B cell (primary cell): Measurements from ENCODE around the gene CCDC9. TPM values are rescaled to one million over a fixed set of nuclear protein-coding genes. Genes with fewer than 3 reads are reported as not detected.

Experiments
- ATAC-seq: fragments of 200-7000 bp; cut with Tn5 transposase; one replicate; pipeline ENCODE4 v1.10.0; 2021; ENCODE audit warnings: low read depth, mild to moderate bottlenecking, moderate number of reproducible peaks, moderate library complexity
- CTCF ChIA-PET: fragments of 350-600 bp; sonication (Branson Sonifier 250); formaldehyde crosslinking; loops from one replicate; lab custom pipeline; 2021; ENCODE audit warnings: antibody characterized with exemption, inconsistent platforms; lab: Charles Lee
- POLR2A ChIA-PET: fragments of 350-600 bp; sonication (Branson Sonifier 250); formaldehyde crosslinking; loops from one replicate; lab custom pipeline; 2021; ENCODE audit warnings: antibody characterized with exemption; lab: Charles Lee
- DNase-seq: peaks from one replicate; pipeline ENCODE4 v3.0.0; 2013
- H2AFZ ChIP-seq: 2 replicates; pipeline ENCODE4 v1.6.1; 2012; ENCODE audit warnings: mild to moderate bottlenecking, low read depth, low read length; ENCODE audit not compliant: insufficient read depth, poor library complexity, severe bottlenecking
- H3K27ac ChIP-seq, 2 donors: 1 replicate in 1 of 2; 2 replicates in 1 of 2; pipeline ENCODE4 v1.5.1; 2012 to 2013; ENCODE audit warnings: low read length in 2 of 2, mild to moderate bottlenecking in 2 of 2, moderate library complexity in 1 of 2
- H3K27me3 ChIP-seq, 4 experiments: fragments of 200-600 bp in 1 of 4; sonication (generic) in 1 of 4; replicated peaks in 1 of 4; 1 replicate in 2 of 4; 2 replicates in 2 of 4; pipeline versions ENCODE4 v1.6.1 to v1.7.0; 2013 to 2016; ENCODE audit warnings: low read length in 3 of 4, mild to moderate bottlenecking in 2 of 4, mixed read lengths in 1 of 4, moderate library complexity in 1 of 4; ENCODE audit not compliant: insufficient read depth in 4 of 4, control insufficient read depth in 3 of 4; ENCODE audit errors: control extremely low read depth in 1 of 4
- H3K36me3 ChIP-seq, 2 experiments: replicated peaks in 1 of 2; 1 replicate in 1 of 2; 2 replicates in 1 of 2; pipeline versions ENCODE4 v1.6.1 to v1.7.1; 2013; ENCODE audit warnings: low read length in 1 of 2; ENCODE audit not compliant: insufficient read depth in 2 of 2, control insufficient read depth in 1 of 2; ENCODE audit errors: control extremely low read depth in 1 of 2, extremely low read depth in 1 of 2
- H3K4me1 ChIP-seq, 2 donors: fragments of 200-600 bp in 1 of 2; sonication (generic) in 1 of 2; 1 replicate in 1 of 2; 2 replicates in 1 of 2; pipeline versions ENCODE4 v1.5.1 to v1.6.1; 2013 to 2017; ENCODE audit warnings: low read length in 2 of 2; ENCODE audit not compliant: control insufficient read depth in 2 of 2, insufficient read depth in 2 of 2
- H3K4me2 ChIP-seq: replicated peaks from 2 replicates; pipeline ENCODE3; 2012; ENCODE audit warnings: mild to moderate bottlenecking, low read depth, low read length; ENCODE audit not compliant: poor library complexity, severe bottlenecking
- H3K4me3 ChIP-seq, 5 experiments: fragments of 200-600 bp in 1 of 5; sonication (generic) in 1 of 5; 1 replicate in 3 of 5; 2 replicates in 2 of 5; pipeline versions ENCODE4 v1.5.1 to v1.7.0; 2011 to 2016; ENCODE audit warnings: low read length in 4 of 5, mild to moderate bottlenecking in 4 of 5, low read depth in 2 of 5, control low read depth in 1 of 5, moderate library complexity in 1 of 5; ENCODE audit not compliant: insufficient read depth in 1 of 5; ENCODE audit errors: control extremely low read depth in 1 of 5, extremely low read depth in 1 of 5
- H3K79me2 ChIP-seq: fragments of 200-600 bp; sonication (generic); one replicate; pipeline ENCODE4 v1.6.0; 2016; ENCODE audit warnings: low read length; ENCODE audit not compliant: control insufficient read depth, insufficient read depth
- H3K9ac ChIP-seq: fragments of 200-600 bp; sonication (generic); 2 replicates; pipeline ENCODE4 v1.6.1; 2017; ENCODE audit warnings: mild to moderate bottlenecking, low read length, moderate library complexity
- H3K9me3 ChIP-seq, 3 donors: one replicate each; pipeline versions ENCODE4 v1.6.1 to v1.7.1; 2013; ENCODE audit warnings: low read length in 2 of 3; ENCODE audit not compliant: control insufficient read depth in 2 of 3, insufficient read depth in 1 of 3; ENCODE audit errors: control extremely low read depth in 1 of 3
- H4K20me1 ChIP-seq: 2 replicates; pipeline ENCODE4 v1.6.0; 2012; ENCODE audit warnings: mild to moderate bottlenecking, low read length; ENCODE audit not compliant: insufficient read depth, control insufficient read depth, poor library complexity, severe bottlenecking
- H3K27ac Mint-ChIP-seq: one replicate; pipeline ENCODE4 v1.8.0; 2021; ENCODE audit warnings: mixed read lengths
- H3K27me3 Mint-ChIP-seq: one replicate; pipeline ENCODE4 v1.8.0; 2021; ENCODE audit warnings: mixed read lengths
- H3K4me1 Mint-ChIP-seq: one replicate; pipeline ENCODE4 v1.8.0; 2021; ENCODE audit warnings: mixed read lengths
- H3K4me3 Mint-ChIP-seq: one replicate; pipeline ENCODE4 v1.8.0; 2021; ENCODE audit warnings: mixed read lengths
- H3K9me3 Mint-ChIP-seq: one replicate; pipeline ENCODE4 v1.8.0; 2022; ENCODE audit warnings: mixed read lengths; ENCODE audit not compliant: insufficient read depth
- EZH2 ChIP-seq: IDR thresholded peaks from 2 replicates; pipeline ENCODE4 v1.6.1; 2012; ENCODE audit warnings: borderline replicate concordance, low read depth, mild to moderate bottlenecking, moderate library complexity, low read length; ENCODE audit not compliant: insufficient read depth, poor library complexity, severe bottlenecking
- WGBS: methylation state at CpG from one replicate; pipeline ENCODE4 v1.1.5; 2013; ENCODE audit warnings: missing lambda C conversion rate; ENCODE audit not compliant: insufficient coverage; 5-methylcytosine and 5-hydroxymethylcytosine counted together
- intact Hi-C: fragments of 100-400 bp; cut with micrococcal nuclease; formaldehyde crosslinking; loops from one replicate; pipeline ENCODE4 v1.10.0; 2022
- polyA plus RNA-seq: library from polyadenylated mRNA; depleted of rRNA; stranded (reverse); fragments of >200 nt; gene quantifications from 2 replicates; pipeline ENCODE4 v1.2.3, GENCODE V29; 2012
- total RNA-seq, 2 donors: library from RNA; stranded (reverse); fragments of 120-200 nt in 1 of 2; gene quantifications; 1 replicate in 1 of 2; 2 replicates in 1 of 2; pipeline versions ENCODE4 v1.2.3 to v1.2.4, GENCODE V29; 2013 to 2022
- TF ChIP-seq, protein P1 (sequence below): fragments of 200-600 bp; IDR thresholded peaks from one replicate; pipeline ENCODE4 v1.8.0; 2022; ENCODE audit warnings: antibody characterized with exemption, mild to moderate bottlenecking

CCDC9 gene
- total and polyA plus RNA-seq, 2 donors (not counting 1 experiment from before 2014, with no cell fraction given): 12.3 to 54.7 TPM

DNA sequence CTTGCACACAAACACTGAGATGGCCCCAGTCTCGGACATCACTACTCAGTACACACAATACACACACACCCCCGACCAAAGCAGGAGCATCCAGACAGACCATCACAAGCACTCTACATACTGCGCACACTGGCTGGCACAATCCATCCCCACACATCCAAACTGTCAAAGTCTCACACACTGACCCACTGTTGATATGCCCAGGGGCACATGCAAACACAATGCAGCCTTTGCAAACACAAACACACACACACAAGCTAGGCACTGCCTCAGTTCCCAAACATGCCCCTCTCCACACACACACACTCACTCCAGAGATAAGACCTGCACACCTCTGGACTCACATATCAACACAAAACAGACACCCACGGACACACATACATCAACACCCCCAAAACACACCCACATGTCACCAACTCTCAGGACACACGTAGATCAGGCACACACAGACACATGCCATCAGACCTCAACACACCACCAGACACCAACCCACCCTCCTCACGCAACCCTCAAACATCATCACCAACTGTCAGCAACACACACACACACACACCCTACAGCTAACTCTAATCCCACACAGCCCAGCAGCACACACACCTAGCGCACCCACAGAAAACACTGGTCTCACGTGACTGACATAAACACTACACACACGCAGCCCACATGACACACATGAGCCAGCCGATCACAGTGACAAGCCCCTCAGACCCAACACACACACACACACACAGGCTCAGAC lies 27.2 kb upstream of the CCDC9 start:
- ATAC-seq: no peak
- no peak for TF ChIP-seq EZH2
- TF ChIP-seq, protein P1, sequence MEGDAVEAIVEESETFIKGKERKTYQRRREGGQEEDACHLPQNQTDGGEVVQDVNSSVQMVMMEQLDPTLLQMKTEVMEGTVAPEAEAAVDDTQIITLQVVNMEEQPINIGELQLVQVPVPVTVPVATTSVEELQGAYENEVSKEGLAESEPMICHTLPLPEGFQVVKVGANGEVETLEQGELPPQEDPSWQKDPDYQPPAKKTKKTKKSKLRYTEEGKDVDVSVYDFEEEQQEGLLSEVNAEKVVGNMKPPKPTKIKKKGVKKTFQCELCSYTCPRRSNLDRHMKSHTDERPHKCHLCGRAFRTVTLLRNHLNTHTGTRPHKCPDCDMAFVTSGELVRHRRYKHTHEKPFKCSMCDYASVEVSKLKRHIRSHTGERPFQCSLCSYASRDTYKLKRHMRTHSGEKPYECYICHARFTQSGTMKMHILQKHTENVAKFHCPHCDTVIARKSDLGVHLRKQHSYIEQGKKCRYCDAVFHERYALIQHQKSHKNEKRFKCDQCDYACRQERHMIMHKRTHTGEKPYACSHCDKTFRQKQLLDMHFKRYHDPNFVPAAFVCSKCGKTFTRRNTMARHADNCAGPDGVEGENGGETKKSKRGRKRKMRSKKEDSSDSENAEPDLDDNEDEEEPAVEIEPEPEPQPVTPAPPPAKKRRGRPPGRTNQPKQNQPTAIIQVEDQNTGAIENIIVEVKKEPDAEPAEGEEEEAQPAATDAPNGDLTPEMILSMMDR: no peak
- POLR2A ChIA-PET: interaction anchor here (0.5 to 1.8 kb wide), 4 partner anchors 12 to 1478 kb away, joined by 3 to 7 read pairs (median 4); no protein-coding TSS in a partner anchor
- intact Hi-C loops: loop anchor here (5.0 kb wide), 2 partner anchors 192 to 442 kb away; partner anchors contain the start of gene SLC1A5
- Histone ChIP-seq H3K4me2 (peak overlapping the region; percentile 100), H3K36me3 (no peaks in the 10 kb centered on the region), H4K20me1 (peaks cover 22% of the 10 kb centered on the region), H3K27ac (peak overlapping the region in 1 of 2 donors; percentile 52), H2AFZ (no peak overlapping the region), H3K4me1 (peaks cover 53 to 62% of the 10 kb centered on the region in 2 donors), H3K9me3 (no peaks in the 10 kb centered on the region), H3K27me3 (peaks cover 0 to 34% (median 1%) of the 10 kb centered on the region in 4 experiments), H3K4me3 (peak overlapping the region; percentile 27 to 95 (median 52)), H3K9ac (peak overlapping the region; percentile 89), H3K79me2 (no peaks in the 10 kb centered on the region)
- Mint-ChIP-seq H3K9me3 (no peaks in the 10 kb centered on the region), H3K27me3 (no peaks in the 10 kb centered on the region), H3K4me1 (peaks cover 30% of the 10 kb centered on the region), H3K4me3 (no peak overlapping the region), H3K27ac (no peak overlapping the region)
- CTCF ChIA-PET: interaction anchor here (1.0 to 7.3 kb wide), 4 partner anchors 10 to 18 kb away, joined by 3 to 99 read pairs (median 6); no protein-coding TSS in a partner anchor
- WGBS: 22% methylated on average over 10 of the region's 10 CpGs
- DNase-seq: peak; percentile 59

DNA sequence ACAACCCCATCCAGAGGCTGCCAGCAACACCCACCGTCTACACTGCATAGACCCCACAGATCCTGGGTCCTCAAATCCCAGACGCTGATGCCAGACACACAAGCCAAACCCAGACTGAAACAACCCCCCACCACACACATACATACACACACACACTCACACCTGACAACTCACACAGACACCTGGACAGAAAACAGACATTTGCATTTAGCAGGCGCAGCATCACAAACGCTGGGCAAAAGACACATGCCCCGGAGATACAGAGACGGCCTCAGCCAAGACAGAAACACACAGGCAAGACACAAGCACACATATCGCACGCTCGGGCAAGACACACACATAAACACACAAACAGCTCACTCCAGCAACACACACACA lies 26.7 kb upstream of the CCDC9 start:
- no peaks in the 10 kb centered on the region for H3K79me2 ChIP-seq
- peak overlapping the region; percentile 89 for H3K9ac ChIP-seq
- no peaks in the 10 kb centered on the region for H3K9me3 Mint-ChIP-seq
- H2AFZ ChIP-seq: no peak overlapping the region
- no peaks in the 10 kb centered on the region for H3K9me3 ChIP-seq
- peaks cover 53 to 62% of the 10 kb centered on the region in 2 donors for H3K4me1 ChIP-seq
- ATAC-seq: no peak
- CTCF ChIA-PET: interaction anchor here (1.0 to 7.3 kb wide), 4 partner anchors 9 to 19 kb away, joined by 3 to 99 read pairs (median 6); no protein-coding TSS in a partner anchor
- H3K4me1 Mint-ChIP-seq: peaks cover 30% of the 10 kb centered on the region
- 5% methylated on average over 9 of the region's 9 CpGs for WGBS
- peaks cover 22% of the 10 kb centered on the region for H4K20me1 ChIP-seq
- intact Hi-C loops: loop anchor here (1.0 to 5.0 kb wide), 3 partner anchors 15 to 442 kb away; partner anchors contain the start of gene SLC1A5
- POLR2A ChIA-PET: interaction anchor here (0.7 to 1.8 kb wide), 2 partner anchors 11 to 14 kb away, joined by 3 to 4 read pairs; no protein-coding TSS in a partner anchor
- H3K4me3 Mint-ChIP-seq: no peak overlapping the region
- H3K4me2 ChIP-seq: peak overlapping the region; percentile 100
- no peak for DNase-seq
- H3K27me3 Mint-ChIP-seq: no peaks in the 10 kb centered on the region
- H3K36me3 ChIP-seq: no peaks in the 10 kb centered on the region
- peak overlapping the region; percentile 20 to 52 for H3K27ac ChIP-seq
- H3K27me3 ChIP-seq: peaks cover 0 to 36% (median 1%) of the 10 kb centered on the region in 4 experiments
- H3K4me3 ChIP-seq: peak overlapping the region; percentile 27 to 95 (median 52)
- H3K27ac Mint-ChIP-seq: no peak overlapping the region
- TF ChIP-seq EZH2: no peak
- TF ChIP-seq, protein P1: no peak
